ENCODE results near the gene LUZP4.
"Not testable (repeated sequence)": the region's sequence is repeated elsewhere in the genome, so short reads cannot be mapped to it uniquely, and the experiment has no call there.

The LUZP4 gene

GRCh38 chrX:115337491-115338144, 48.1 kb downstream of the LUZP4 start:
- no peak for DNase-seq (ENCODE audit: low spot score)

- DNase-seq (ENCODE audit: low spot score), result no peak
These were observed 50.0 kb downstream of the LUZP4 start for GRCh38 chrX:115339441-115340025.

GRCh38 chrX:115341421-115341820, 51.9 kb downstream of the LUZP4 start:
- DNase-seq (ENCODE audit: low spot score), result no peak

GRCh38 chrX:115344885-115345614, 55.5 kb downstream of the LUZP4 start:
- DNase-seq (ENCODE audit: low spot score), result no peak

GRCh38 chrX:115345615-115346014, 56.1 kb downstream of the LUZP4 start:
- DNase-seq (ENCODE audit: low spot score), result no peak

GRCh38 chrX:115346738-115347137, 57.2 kb downstream of the LUZP4 start:
- DNase-seq (ENCODE audit: low spot score), result not testable (repeated sequence)

- no peak for DNase-seq (ENCODE audit: low spot score)
These were observed 59.1 kb downstream of the LUZP4 start for GRCh38 chrX:115348446-115349225.

- DNase-seq (ENCODE audit: low spot score), result no peak
These were observed 61.3 kb downstream of the LUZP4 start for GRCh38 chrX:115350711-115351381.

GRCh38 chrX:115356369-115356768, 66.9 kb downstream of the LUZP4 start:
- DNase-seq (ENCODE audit: low spot score), result no peak

Data from germinal center (tissue), 1 donor.